Cardiac atrium fibroblast (primary cell): ENCODE results near the gene TCAF2. TPM values are rescaled to one million over a fixed set of nuclear protein-coding genes. Genes with fewer than 3 reads are reported as not detected.

Experiments
- total RNA-seq: library from RNA; depleted of rRNA; stranded (reverse); fragments of >200 nt; gene quantifications from 2 replicates; pipeline ENCODE4 v1.2.3, GENCODE V29; 2015

TCAF2 gene
- total RNA-seq, result 7.8 and 12.3 TPM in 2 replicates

DNA sequence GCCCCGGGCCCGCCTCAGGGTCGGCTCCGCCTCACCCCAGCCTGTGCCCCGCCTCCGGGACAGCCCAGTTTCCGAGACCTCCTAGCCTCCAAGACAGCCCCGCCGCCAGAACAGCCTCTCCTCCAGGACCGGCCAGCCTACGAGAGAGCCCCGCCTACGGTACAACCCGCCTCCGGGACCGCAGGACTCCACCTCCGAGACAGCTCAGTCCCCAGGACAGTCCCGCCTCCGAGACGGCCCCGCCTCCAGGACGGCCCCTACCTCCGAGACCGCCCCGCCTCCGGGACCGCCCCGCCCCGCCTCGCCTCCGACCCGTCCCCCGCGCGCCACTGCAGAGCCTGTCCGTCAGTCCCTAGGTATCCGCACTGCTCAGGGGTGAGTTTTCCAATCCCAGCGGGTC, at the start of gene TCAF2:
Gene TCAF2 (plus strand): TSS at position 329 of the 400 bp plus-strand sequence.

DNA sequence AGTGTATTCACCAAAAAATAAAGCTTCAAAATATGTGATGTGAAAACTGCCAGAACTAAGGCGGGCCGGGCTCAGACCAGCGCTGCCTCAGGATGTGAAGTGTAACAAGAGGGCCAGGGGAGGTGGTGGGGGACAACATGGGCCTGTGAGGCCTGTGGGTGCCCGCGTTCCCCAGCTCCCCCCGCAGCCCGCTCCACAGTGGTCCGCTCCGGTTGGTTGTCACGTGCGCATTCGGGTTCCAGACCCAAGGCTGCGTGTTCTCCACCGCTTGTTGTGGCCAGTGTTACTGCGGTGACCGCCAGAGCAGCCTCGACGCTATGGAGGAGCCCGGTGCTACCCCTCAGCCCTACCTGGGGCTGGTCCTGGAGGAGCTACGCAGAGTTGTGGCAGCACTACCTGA, 49.3 kb upstream of the TCAF2 start, which contains the start of gene CTAGE15:
Gene CTAGE15 (plus strand): TSS at position 301 of the 400 bp plus-strand sequence. CDS start 17 bp downstream, at position 318.

Other genes starting within 250 kb of the TCAF2 start
- gene ZYX, start 239.6 kb upstream of the TCAF2 start, total RNA-seq, result 148 and 198 TPM in 2 replicates
- not detected in 2 replicates for gene EPHA1, start 212.1 kb upstream of the TCAF2 start, total RNA-seq
- not detected in 2 replicates for gene TAS2R60, start 177.5 kb upstream of the TCAF2 start, total RNA-seq
- gene TAS2R41, start 143.1 kb upstream of the TCAF2 start, total RNA-seq, result not detected in 2 replicates
- not detected in 2 replicates for gene CTAGE15, start 49.2 kb upstream of the TCAF2 start, total RNA-seq
- not detected in 2 replicates for gene CTAGE6, start 136.7 kb downstream of the TCAF2 start, total RNA-seq